Measurements from ENCODE around the gene TRIM38. TPM values are rescaled to one million over a fixed set of nuclear protein-coding genes. Genes with fewer than 3 reads are reported as not detected.

The TRIM38 gene
- total and polyA plus RNA-seq, 2 of the 13 experiments (the other 11 are each of a cell fraction or from before 2014, with no cell fraction given): 2.5 to 3.1 TPM

DNA sequence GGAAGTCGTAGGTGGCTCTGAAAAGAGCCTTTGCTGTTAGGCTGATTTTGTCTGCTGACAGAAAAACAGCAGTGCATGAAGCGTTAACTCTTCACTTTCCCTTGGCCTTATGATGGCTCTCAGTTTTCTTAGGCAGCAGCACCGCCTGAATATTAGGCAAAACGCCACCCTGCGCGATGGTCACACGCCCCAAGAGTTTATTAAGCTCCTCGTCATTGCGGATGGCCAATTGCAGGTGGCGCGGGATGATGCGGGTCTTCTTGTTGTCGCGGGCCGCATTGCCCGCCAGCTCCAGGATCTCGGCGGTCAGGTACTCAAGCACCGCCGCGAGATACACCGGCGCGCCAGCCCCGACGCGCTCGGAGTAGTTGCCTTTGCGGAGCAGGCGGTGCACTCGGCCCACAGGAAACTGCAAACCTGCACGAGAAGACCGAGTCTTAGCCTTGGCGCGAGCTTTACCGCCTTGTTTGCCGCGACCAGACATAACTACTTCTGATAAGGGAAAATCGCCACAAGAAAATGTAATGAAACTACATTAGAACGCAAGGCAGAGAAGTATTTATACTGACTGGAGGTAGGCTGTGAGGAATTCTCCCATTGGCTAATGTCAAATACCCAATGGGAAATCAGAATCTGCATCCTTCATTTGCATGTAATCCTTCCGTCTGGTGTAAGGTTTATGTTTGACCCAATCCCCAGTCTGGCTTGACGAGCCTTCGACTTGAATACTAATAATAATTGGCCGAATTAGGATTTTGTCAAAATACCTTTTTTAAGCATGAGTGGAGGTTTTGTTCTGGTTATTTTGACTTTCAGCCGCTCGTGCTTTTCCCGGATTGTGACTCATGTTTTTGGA lies 70.7 kb downstream of the TRIM38 start (continued):
- TF ChIP-seq, protein P1, sequence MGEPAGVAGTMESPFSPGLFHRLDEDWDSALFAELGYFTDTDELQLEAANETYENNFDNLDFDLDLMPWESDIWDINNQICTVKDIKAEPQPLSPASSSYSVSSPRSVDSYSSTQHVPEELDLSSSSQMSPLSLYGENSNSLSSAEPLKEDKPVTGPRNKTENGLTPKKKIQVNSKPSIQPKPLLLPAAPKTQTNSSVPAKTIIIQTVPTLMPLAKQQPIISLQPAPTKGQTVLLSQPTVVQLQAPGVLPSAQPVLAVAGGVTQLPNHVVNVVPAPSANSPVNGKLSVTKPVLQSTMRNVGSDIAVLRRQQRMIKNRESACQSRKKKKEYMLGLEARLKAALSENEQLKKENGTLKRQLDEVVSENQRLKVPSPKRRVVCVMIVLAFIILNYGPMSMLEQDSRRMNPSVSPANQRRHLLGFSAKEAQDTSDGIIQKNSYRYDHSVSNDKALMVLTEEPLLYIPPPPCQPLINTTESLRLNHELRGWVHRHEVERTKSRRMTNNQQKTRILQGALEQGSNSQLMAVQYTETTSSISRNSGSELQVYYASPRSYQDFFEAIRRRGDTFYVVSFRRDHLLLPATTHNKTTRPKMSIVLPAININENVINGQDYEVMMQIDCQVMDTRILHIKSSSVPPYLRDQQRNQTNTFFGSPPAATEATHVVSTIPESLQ (CRISPR knock-in tag; conservative IDR thresholded peaks at IDR 0.05): no peak
- TF ChIP-seq HMG20A (CRISPR knock-in tag; IDR thresholded peaks at IDR 0.05; ENCODE audit: borderline replicate concordance) (peak; percentile 9; the same call in 1 of the 2 replicates), ATF1 (CRISPR knock-in tag; IDR thresholded peaks at IDR 0.05) (peak; percentile 30; the same call in 1 of the 2 replicates), ZSCAN21 (CRISPR knock-in tag; IDR thresholded peaks at IDR 0.05; ENCODE audit: borderline replicate concordance) (peak; percentile 48; the same call in 1 of the 2 replicates), KDM5B (CRISPR knock-in tag; IDR thresholded peaks at IDR 0.05; ENCODE audit: borderline replicate concordance) (peak; percentile 77), SIX1 (CRISPR knock-in tag; IDR thresholded peaks at IDR 0.05; ENCODE audit: borderline replicate concordance) (no peak), TBL1XR1 (IDR thresholded peaks at IDR 0.05; ENCODE audit: borderline replicate concordance, low read length, partially characterized antibody) (no peak), ZNF678 (CRISPR knock-in tag; IDR thresholded peaks at IDR 0.05) (no peak), MYNN (CRISPR knock-in tag; IDR thresholded peaks at IDR 0.05; ENCODE audit: low read depth) (no peak), ETV6 (CRISPR knock-in tag; conservative IDR thresholded peaks at IDR 0.05) (peak; percentile 45; the same call in 1 of the 2 replicates), RBM22 (optimal IDR thresholded peaks at IDR 0.05; ENCODE audit: low read length) (peak; percentile 76), EZH2 (conservative IDR thresholded peaks at IDR 0.05; ENCODE audit: low read depth, low read length) (no peak), ZNF329 (CRISPR knock-in tag; IDR thresholded peaks at IDR 0.05; ENCODE audit: low read depth) (no peak), ZNF383 (CRISPR knock-in tag; IDR thresholded peaks at IDR 0.05; ENCODE audit: borderline replicate concordance) (no peak), ZNF446 (CRISPR knock-in tag; IDR thresholded peaks at IDR 0.05) (no peak), ZNF225 (CRISPR knock-in tag; IDR thresholded peaks at IDR 0.05) (peak; percentile 57; the same call in 1 of the 2 replicates), ZNF577 (CRISPR knock-in tag; IDR thresholded peaks at IDR 0.05; ENCODE audit: borderline replicate concordance, low read depth) (no peak)
- TF ChIP-seq, protein P2, sequence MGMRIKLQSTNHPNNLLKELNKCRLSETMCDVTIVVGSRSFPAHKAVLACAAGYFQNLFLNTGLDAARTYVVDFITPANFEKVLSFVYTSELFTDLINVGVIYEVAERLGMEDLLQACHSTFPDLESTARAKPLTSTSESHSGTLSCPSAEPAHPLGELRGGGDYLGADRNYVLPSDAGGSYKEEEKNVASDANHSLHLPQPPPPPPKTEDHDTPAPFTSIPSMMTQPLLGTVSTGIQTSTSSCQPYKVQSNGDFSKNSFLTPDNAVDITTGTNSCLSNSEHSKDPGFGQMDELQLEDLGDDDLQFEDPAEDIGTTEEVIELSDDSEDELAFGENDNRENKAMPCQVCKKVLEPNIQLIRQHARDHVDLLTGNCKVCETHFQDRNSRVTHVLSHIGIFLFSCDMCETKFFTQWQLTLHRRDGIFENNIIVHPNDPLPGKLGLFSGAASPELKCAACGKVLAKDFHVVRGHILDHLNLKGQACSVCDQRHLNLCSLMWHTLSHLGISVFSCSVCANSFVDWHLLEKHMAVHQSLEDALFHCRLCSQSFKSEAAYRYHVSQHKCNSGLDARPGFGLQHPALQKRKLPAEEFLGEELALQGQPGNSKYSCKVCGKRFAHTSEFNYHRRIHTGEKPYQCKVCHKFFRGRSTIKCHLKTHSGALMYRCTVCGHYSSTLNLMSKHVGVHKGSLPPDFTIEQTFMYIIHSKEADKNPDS (CRISPR knock-in tag; IDR thresholded peaks at IDR 0.05): no peak
- TF ChIP-seq, protein P3, sequence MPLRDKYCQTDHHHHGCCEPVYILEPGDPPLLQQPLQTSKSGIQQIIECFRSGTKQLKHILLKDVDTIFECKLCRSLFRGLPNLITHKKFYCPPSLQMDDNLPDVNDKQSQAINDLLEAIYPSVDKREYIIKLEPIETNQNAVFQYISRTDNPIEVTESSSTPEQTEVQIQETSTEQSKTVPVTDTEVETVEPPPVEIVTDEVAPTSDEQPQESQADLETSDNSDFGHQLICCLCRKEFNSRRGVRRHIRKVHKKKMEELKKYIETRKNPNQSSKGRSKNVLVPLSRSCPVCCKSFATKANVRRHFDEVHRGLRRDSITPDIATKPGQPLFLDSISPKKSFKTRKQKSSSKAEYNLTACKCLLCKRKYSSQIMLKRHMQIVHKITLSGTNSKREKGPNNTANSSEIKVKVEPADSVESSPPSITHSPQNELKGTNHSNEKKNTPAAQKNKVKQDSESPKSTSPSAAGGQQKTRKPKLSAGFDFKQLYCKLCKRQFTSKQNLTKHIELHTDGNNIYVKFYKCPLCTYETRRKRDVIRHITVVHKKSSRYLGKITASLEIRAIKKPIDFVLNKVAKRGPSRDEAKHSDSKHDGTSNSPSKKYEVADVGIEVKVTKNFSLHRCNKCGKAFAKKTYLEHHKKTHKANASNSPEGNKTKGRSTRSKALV (CRISPR knock-in tag; IDR thresholded peaks at IDR 0.05): no peak
- TF ChIP-seq, protein P4, sequence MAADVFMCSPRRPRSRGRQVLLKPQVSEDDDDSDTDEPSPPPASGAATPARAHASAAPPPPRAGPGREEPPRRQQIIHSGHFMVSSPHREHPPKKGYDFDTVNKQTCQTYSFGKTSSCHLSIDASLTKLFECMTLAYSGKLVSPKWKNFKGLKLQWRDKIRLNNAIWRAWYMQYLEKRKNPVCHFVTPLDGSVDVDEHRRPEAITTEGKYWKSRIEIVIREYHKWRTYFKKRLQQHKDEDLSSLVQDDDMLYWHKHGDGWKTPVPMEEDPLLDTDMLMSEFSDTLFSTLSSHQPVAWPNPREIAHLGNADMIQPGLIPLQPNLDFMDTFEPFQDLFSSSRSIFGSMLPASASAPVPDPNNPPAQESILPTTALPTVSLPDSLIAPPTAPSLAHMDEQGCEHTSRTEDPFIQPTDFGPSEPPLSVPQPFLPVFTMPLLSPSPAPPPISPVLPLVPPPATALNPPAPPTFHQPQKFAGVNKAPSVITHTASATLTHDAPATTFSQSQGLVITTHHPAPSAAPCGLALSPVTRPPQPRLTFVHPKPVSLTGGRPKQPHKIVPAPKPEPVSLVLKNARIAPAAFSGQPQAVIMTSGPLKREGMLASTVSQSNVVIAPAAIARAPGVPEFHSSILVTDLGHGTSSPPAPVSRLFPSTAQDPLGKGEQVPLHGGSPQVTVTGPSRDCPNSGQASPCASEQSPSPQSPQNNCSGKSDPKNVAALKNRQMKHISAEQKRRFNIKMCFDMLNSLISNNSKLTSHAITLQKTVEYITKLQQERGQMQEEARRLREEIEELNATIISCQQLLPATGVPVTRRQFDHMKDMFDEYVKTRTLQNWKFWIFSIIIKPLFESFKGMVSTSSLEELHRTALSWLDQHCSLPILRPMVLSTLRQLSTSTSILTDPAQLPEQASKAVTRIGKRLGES (CRISPR knock-in tag; IDR thresholded peaks at IDR 0.05; ENCODE audit: borderline replicate concordance): no peak
